GM23338 (cell line): ENCODE data around the gene TUBGCP2. TPM values are rescaled to one million over a fixed set of nuclear protein-coding genes. Genes with fewer than 3 reads are reported as not detected.

Source experiments
- ATAC-seq: fragments of 200-7000 bp; cut with Tn5 transposase; 3 replicates; pipeline ENCODE4 v1.9.1; 2020
- DNase-seq: peaks from one replicate; pipeline ENCODE4 v3.0.0-alpha.2; 2015; ENCODE audit warnings: low spot score
- H2AFZ ChIP-seq: fragments of 200-600 bp; sonication (generic); 2 replicates; pipeline ENCODE4 v1.8.0; 2016; ENCODE audit warnings: antibody characterized with exemption, mild to moderate bottlenecking, moderate library complexity
- H3F3A ChIP-seq: fragments of 200-600 bp; sonication (generic); replicated peaks from 2 replicates; pipeline ENCODE4 v1.8.0; 2017; ENCODE audit warnings: antibody characterized with exemption, mixed run types, low read depth
- H3K27ac ChIP-seq: fragments of 200-600 bp; sonication (generic); 2 replicates; pipeline ENCODE4 v1.6.1; 2016; ENCODE audit warnings: low read depth
- H3K27me3 ChIP-seq: fragments of 200-600 bp; sonication (generic); 2 replicates; pipeline ENCODE4 v1.8.0; 2016; ENCODE audit warnings: mild to moderate bottlenecking, mixed run types, moderate library complexity; ENCODE audit not compliant: insufficient read depth
- H3K36me3 ChIP-seq: fragments of 200-600 bp; sonication (generic); 2 replicates; pipeline ENCODE4 v1.8.0; 2016; ENCODE audit warnings: mild to moderate bottlenecking; ENCODE audit not compliant: insufficient read depth
- H3K4me1 ChIP-seq: fragments of 200-600 bp; sonication (generic); 2 replicates; pipeline ENCODE4 v1.8.0; 2016; ENCODE audit warnings: mild to moderate bottlenecking, moderate library complexity; ENCODE audit not compliant: insufficient read depth
- H3K4me2 ChIP-seq: fragments of 200-600 bp; sonication (generic); 2 replicates; pipeline ENCODE4 v1.7.1; 2017; ENCODE audit warnings: mixed run types
- H3K4me3 ChIP-seq: fragments of 200-600 bp; sonication (generic); 2 replicates; pipeline ENCODE4 v1.6.1; 2016; ENCODE audit warnings: mixed run types
- H3K79me2 ChIP-seq: fragments of 200-600 bp; sonication (generic); replicated peaks from 2 replicates; pipeline ENCODE4 v1.8.0; 2017; ENCODE audit warnings: mild to moderate bottlenecking; ENCODE audit not compliant: insufficient read depth
- H3K9me2 ChIP-seq: fragments of 200-600 bp; sonication (generic); 2 replicates; pipeline ENCODE4 v1.8.0; 2017; ENCODE audit not compliant: insufficient read depth
- H4K20me1 ChIP-seq: fragments of 200-600 bp; sonication (generic); replicated peaks from 2 replicates; pipeline ENCODE4 v1.8.0; 2017; ENCODE audit warnings: mild to moderate bottlenecking; ENCODE audit not compliant: insufficient read depth
- H3K27ac Mint-ChIP-seq: 2 replicates; pipeline ENCODE4 v1.8.0; 2020; ENCODE audit warnings: inconsistent platforms, mild to moderate bottlenecking, moderate library complexity, mixed read lengths
- H3K27me3 Mint-ChIP-seq: 3 replicates; pipeline ENCODE4 v1.8.0; 2022; ENCODE audit warnings: low read depth, mild to moderate bottlenecking, moderate library complexity, mixed read lengths, inconsistent platforms; ENCODE audit not compliant: insufficient read depth, poor library complexity
- H3K36me3 Mint-ChIP-seq: 3 replicates; pipeline ENCODE4 v1.8.0; 2021; ENCODE audit warnings: low read depth, mild to moderate bottlenecking, inconsistent platforms, moderate library complexity, mixed read lengths
- H3K4me1 Mint-ChIP-seq: 3 replicates; pipeline ENCODE4 v1.8.0; 2020; ENCODE audit warnings: mild to moderate bottlenecking, inconsistent platforms, mixed read lengths
- H3K4me3 Mint-ChIP-seq: 3 replicates; pipeline ENCODE4 v1.8.0; 2021; ENCODE audit warnings: moderate library complexity, mild to moderate bottlenecking, inconsistent platforms, mixed read lengths
- H3K9me3 Mint-ChIP-seq: 3 replicates; pipeline ENCODE4 v1.8.0; 2020; ENCODE audit warnings: moderate library complexity, mild to moderate bottlenecking, inconsistent platforms, mixed read lengths
- CREB1 ChIP-seq: fragments of 250-450 bp; sonication (Bioruptor Pico); IDR thresholded peaks from 2 replicates; pipeline ENCODE4 v1.5.0; 2020; ENCODE audit warnings: low read depth, mild to moderate bottlenecking, moderate library complexity
- CTCF ChIP-seq, 2 experiments: fragments of 200-600 bp in 1 of 2; sonication (generic) in 1 of 2; conservative IDR thresholded peaks; 2 replicates each; pipeline versions ENCODE4 v1.5.1 to v1.6.1; 2016 to 2017; ENCODE audit warnings: antibody characterized with exemption in 2 of 2, low read depth in 2 of 2, mild to moderate bottlenecking in 2 of 2, moderate library complexity in 1 of 2
- ETS1 ChIP-seq: IDR thresholded peaks from 2 replicates; pipeline ENCODE4 v1.6.1; 2016; ENCODE audit warnings: antibody characterized with exemption
- EZH2 ChIP-seq: fragments of 200-600 bp; sonication (generic); IDR thresholded peaks from one replicate; pipeline ENCODE4 v1.8.0; 2017; ENCODE audit warnings: antibody characterized with exemption, mild to moderate bottlenecking, low read depth; ENCODE audit not compliant: unreplicated experiment
- EZH2phosphoT487 ChIP-seq: fragments of 200-600 bp; sonication (generic); IDR thresholded peaks from one replicate; pipeline ENCODE4 v1.8.1; 2018; ENCODE audit warnings: antibody characterized with exemption; ENCODE audit not compliant: unreplicated experiment
- JUNB ChIP-seq: IDR thresholded peaks from one replicate; pipeline ENCODE4 v1.6.1; 2016; ENCODE audit warnings: antibody characterized with exemption; ENCODE audit not compliant: unreplicated experiment
- NANOG ChIP-seq: IDR thresholded peaks from 2 replicates; pipeline ENCODE4 v1.6.1; 2016; ENCODE audit warnings: antibody characterized with exemption, borderline replicate concordance
- POLR2AphosphoS5 ChIP-seq: IDR thresholded peaks from 2 replicates; pipeline ENCODE4 v1.6.1; 2016; ENCODE audit warnings: antibody characterized with exemption, low read depth
- REST ChIP-seq: IDR thresholded peaks from one replicate; pipeline ENCODE4 v1.6.1; 2018; ENCODE audit warnings: antibody characterized with exemption; ENCODE audit not compliant: unreplicated experiment
- STAT1 ChIP-seq: IDR thresholded peaks from one replicate; pipeline ENCODE4 v1.6.1; 2016; ENCODE audit warnings: antibody characterized with exemption; ENCODE audit not compliant: unreplicated experiment
- ZNF331 ChIP-seq: fragments of 250-450 bp; sonication (Bioruptor Pico); IDR thresholded peaks from 2 replicates; pipeline ENCODE4 v1.5.0; 2020; ENCODE audit warnings: low read depth, mild to moderate bottlenecking, moderate library complexity
- polyA plus RNA-seq: library from polyadenylated mRNA; unstranded; fragments of >200 nt; fragmentation: Nextera tagmentation; extraction: Ambion mirVana; gene quantifications from 2 replicates; pipeline ENCODE4 v1.2.1, GENCODE V29; 2016
- total RNA-seq: library from RNA; depleted of rRNA; stranded (reverse); fragments of >200 nt; shearing (Covaris generic); gene quantifications from 2 replicates; pipeline ENCODE4 v1.2.3, GENCODE V29; 2014

TUBGCP2 gene
- total and polyA plus RNA-seq, 2 experiments from 2014 or later: 59.6 to 67.7 TPM

DNA sequence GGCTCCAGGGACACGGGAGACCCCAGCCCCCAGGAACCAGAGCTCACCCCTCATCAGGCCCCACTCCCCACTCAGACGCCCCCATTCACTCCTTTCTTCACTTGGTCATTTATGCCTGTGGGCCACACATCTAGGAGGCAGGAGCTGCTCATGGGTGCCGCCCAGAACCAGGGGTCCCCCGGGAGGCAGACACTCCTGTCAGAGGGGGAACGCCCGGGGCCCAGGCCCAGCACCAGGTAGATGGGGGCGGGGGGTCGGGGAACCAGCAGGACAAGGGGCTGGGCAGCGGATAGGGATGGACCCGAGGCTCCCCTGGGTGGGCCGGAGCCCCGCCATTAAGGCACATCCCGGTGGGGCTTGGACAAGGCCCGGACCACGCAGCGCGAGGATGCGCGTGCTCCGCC is 16.2 kb upstream of the TUBGCP2 start:
- H3K9me2 ChIP-seq: no peaks in the 10 kb centered on the region
- peaks cover 19% of the 10 kb centered on the region for H3K4me1 Mint-ChIP-seq
- H3K79me2 ChIP-seq: no peaks in the 10 kb centered on the region
- H4K20me1 ChIP-seq: no peaks in the 10 kb centered on the region
- H3K27me3 Mint-ChIP-seq: peaks cover 49% of the 10 kb centered on the region
- peaks cover 6% of the 10 kb centered on the region for H3K9me3 Mint-ChIP-seq
- H3K4me3 ChIP-seq: peak overlapping the region; percentile 68
- peaks cover 51% of the 10 kb centered on the region for H3K27me3 ChIP-seq
- H3K27ac ChIP-seq: no peak overlapping the region
- H3K36me3 Mint-ChIP-seq: no peaks in the 10 kb centered on the region; the same call in 2 of the 3 replicates
- 0 out of 2 replicates have a peak overlapping the region, but pooled peaks have one; percentile 72 for H2AFZ ChIP-seq
- H3K4me3 Mint-ChIP-seq: peak overlapping the region; percentile 17; the same call in 1 of the 3 replicates
- ATAC-seq (peak; percentile 6), DNase-seq (no peak)
- no peak for TF ChIP-seq JUNB
- TF ChIP-seq CTCF (conservative IDR thresholded peaks at IDR 0.05; ENCODE audit: low read depth in 2 of 2): no peak
- no peak for TF ChIP-seq CREB1 (CRISPR knock-in tag)
- peak; percentile 31 for TF ChIP-seq EZH2
- TF ChIP-seq STAT1: no peak
- no peak for TF ChIP-seq REST
- no peak for TF ChIP-seq POLR2AphosphoS5
- no peak for TF ChIP-seq NANOG
- 0 out of 2 replicates have a peak, but pooled peaks cover 11% of the 10 kb centered on the region for H3F3A ChIP-seq
- peak overlapping the region; percentile 87 for H3K4me2 ChIP-seq
- H3K36me3 ChIP-seq: no peaks in the 10 kb centered on the region
- no peak overlapping the region for H3K27ac Mint-ChIP-seq
- H3K4me1 ChIP-seq: peaks cover 17% of the 10 kb centered on the region

- Histone ChIP-seq H3K79me2 (no peaks in the 10 kb centered on the region), H2AFZ (no peak overlapping the region), H3F3A (0 out of 2 replicates have a peak, but pooled peaks cover 11% of the 10 kb centered on the region), H3K36me3 (no peaks in the 10 kb centered on the region), H3K27ac (no peak overlapping the region), H3K4me1 (peaks cover 15% of the 10 kb centered on the region), H4K20me1 (no peaks in the 10 kb centered on the region), H3K9me2 (no peaks in the 10 kb centered on the region), H3K27me3 (peaks cover 48% of the 10 kb centered on the region), H3K4me3 (no peak overlapping the region), H3K4me2 (no peak overlapping the region)
- Mint-ChIP-seq H3K27me3 (peaks cover 48% of the 10 kb centered on the region), H3K9me3 (peaks cover 6% of the 10 kb centered on the region), H3K36me3 (no peaks in the 10 kb centered on the region; the same call in 2 of the 3 replicates), H3K4me3 (no peak overlapping the region), H3K27ac (no peak overlapping the region), H3K4me1 (peaks cover 16% of the 10 kb centered on the region)
- ATAC-seq: peak; percentile 72
- peak; percentile 84 for DNase-seq
- TF ChIP-seq ZNF331 (CRISPR knock-in tag) (no peak), ETS1 (no peak), CTCF (conservative IDR thresholded peaks at IDR 0.05; ENCODE audit: low read depth in 2 of 2) (no peak), EZH2 (no peak), EZH2phosphoT487 (no peak)
Measured at GRCh38 chr10:133324198-133324792, 15.6 kb upstream of the TUBGCP2 start.
